Smooth muscle cell (in vitro differentiated cells): Measurements from ENCODE around the gene RSBN1L. TPM values are rescaled to one million over a fixed set of nuclear protein-coding genes. Genes with fewer than 3 reads are reported as not detected.
A peak's percentile ranks its signal among the peaks of the same experiment; 100 is the strongest.

Source experiments
- DNase-seq: peaks from one replicate; lab custom pipeline; 2025; ENCODE audit not compliant: unreplicated experiment; lab: John Stamatoyannopoulos, UW
- H2AFZ ChIP-seq: fragments of 200-600 bp; sonication (generic); 2 replicates; pipeline ENCODE4 v1.6.0; 2016; ENCODE audit warnings: antibody characterized with exemption, low read depth, mild to moderate bottlenecking
- H3F3A ChIP-seq: fragments of 200-600 bp; sonication (generic); 2 replicates; pipeline ENCODE4 v1.6.0; 2017; ENCODE audit warnings: antibody characterized with exemption, low read depth
- H3K27ac ChIP-seq: fragments of 200-600 bp; sonication (generic); 2 replicates; pipeline ENCODE4 v1.5.1; 2016; ENCODE audit warnings: low read depth, mild to moderate bottlenecking
- H3K27me3 ChIP-seq: fragments of 200-600 bp; sonication (generic); 2 replicates; pipeline ENCODE4 v1.6.1; 2016; ENCODE audit warnings: low read depth, mild to moderate bottlenecking
- H3K36me3 ChIP-seq: fragments of 200-600 bp; sonication (generic); 2 replicates; pipeline ENCODE4 v1.5.1; 2016; ENCODE audit warnings: low read depth
- H3K4me1 ChIP-seq: fragments of 200-600 bp; sonication (generic); 2 replicates; pipeline ENCODE4 v1.5.1; 2016; ENCODE audit warnings: low read depth
- H3K4me2 ChIP-seq: fragments of 200-600 bp; sonication (generic); 2 replicates; pipeline ENCODE4 v1.6.0; 2016; ENCODE audit warnings: mild to moderate bottlenecking
- H3K4me3 ChIP-seq: fragments of 200-600 bp; sonication (generic); 2 replicates; pipeline ENCODE4 v1.5.1; 2016; ENCODE audit warnings: mild to moderate bottlenecking
- H3K79me2 ChIP-seq: fragments of 200-600 bp; sonication (generic); 2 replicates; pipeline ENCODE4 v1.6.0; 2016; ENCODE audit warnings: low read depth, mild to moderate bottlenecking
- H3K9ac ChIP-seq: fragments of 200-600 bp; sonication (generic); 2 replicates; pipeline ENCODE4 v1.6.0; 2016; ENCODE audit warnings: low read depth
- H3K9me3 ChIP-seq: fragments of 200-600 bp; sonication (generic); replicated peaks from 2 replicates; pipeline ENCODE4 v1.5.1; 2016; ENCODE audit warnings: low read depth
- H4K20me1 ChIP-seq: fragments of 200-600 bp; sonication (generic); 2 replicates; pipeline ENCODE4 v1.6.0; 2016; ENCODE audit warnings: low read depth
- WGBS: methylation state at CpG from one replicate; pipeline ENCODE4 v1.1.7; 2016; ENCODE audit warnings: low lambda C conversion rate; 5-methylcytosine and 5-hydroxymethylcytosine counted together
- polyA plus RNA-seq: library from polyadenylated mRNA; unstranded; fragments of >200 nt; fragmentation: Nextera tagmentation; extraction: Ambion mirVana; gene quantifications from 2 replicates; pipeline ENCODE4 v1.2.1, GENCODE V29; 2016
- total RNA-seq: library from RNA; depleted of rRNA; stranded (reverse); fragments of >200 nt; gene quantifications from 2 replicates; pipeline ENCODE4 v1.2.3, GENCODE V29; 2014
- TF ChIP-seq, protein P1 (sequence below): fragments of 200-600 bp; sonication (generic); IDR thresholded peaks from 2 replicates; pipeline ENCODE4 v1.5.1; 2017; ENCODE audit warnings: borderline replicate concordance, mild to moderate bottlenecking, antibody characterized with exemption; ENCODE audit not compliant: insufficient read depth, poor library complexity, severe bottlenecking

The RSBN1L gene
- total and polyA plus RNA-seq, 2 experiments from 2014 or later, result 3.8 to 26.2 TPM

DNA sequence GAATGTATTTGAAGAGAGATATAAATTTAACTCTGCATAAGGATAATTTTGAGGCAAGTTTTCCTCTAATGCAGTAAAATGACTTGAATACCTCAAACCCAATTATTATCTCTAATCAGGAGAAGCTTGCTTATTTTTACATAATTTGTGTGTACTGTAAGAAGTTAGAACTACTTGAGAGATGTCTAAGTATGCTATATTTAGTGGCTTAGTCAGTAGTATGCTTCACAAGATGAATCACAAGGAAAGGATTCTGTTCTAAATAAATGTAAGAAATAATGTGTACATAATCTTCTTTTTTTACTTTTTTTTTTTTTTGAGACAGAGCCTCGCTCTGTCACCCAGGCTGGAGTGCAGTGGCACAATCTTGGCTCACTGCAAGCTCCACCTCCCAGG, 116.0 kb downstream of the RSBN1L start:
- Histone ChIP-seq H3K4me2 (peak overlapping the region; percentile 75), H3K36me3 (peaks cover 16% of the 10 kb centered on the region), H3K4me3 (no peak overlapping the region), H3F3A (peaks cover 14% of the 10 kb centered on the region), H3K79me2 (peaks cover 93% of the 10 kb centered on the region), H3K27me3 (no peaks in the 10 kb centered on the region), H3K9me3 (no peaks in the 10 kb centered on the region), H4K20me1 (peaks cover 12% of the 10 kb centered on the region), H3K27ac (peak overlapping the region; percentile 91), H2AFZ (no peak overlapping the region), H3K4me1 (peaks cover 12% of the 10 kb centered on the region), H3K9ac (peak overlapping the region; percentile 65)
- 14% methylated on average over 1 of the region's 1 CpG for WGBS
- TF ChIP-seq, protein P1, sequence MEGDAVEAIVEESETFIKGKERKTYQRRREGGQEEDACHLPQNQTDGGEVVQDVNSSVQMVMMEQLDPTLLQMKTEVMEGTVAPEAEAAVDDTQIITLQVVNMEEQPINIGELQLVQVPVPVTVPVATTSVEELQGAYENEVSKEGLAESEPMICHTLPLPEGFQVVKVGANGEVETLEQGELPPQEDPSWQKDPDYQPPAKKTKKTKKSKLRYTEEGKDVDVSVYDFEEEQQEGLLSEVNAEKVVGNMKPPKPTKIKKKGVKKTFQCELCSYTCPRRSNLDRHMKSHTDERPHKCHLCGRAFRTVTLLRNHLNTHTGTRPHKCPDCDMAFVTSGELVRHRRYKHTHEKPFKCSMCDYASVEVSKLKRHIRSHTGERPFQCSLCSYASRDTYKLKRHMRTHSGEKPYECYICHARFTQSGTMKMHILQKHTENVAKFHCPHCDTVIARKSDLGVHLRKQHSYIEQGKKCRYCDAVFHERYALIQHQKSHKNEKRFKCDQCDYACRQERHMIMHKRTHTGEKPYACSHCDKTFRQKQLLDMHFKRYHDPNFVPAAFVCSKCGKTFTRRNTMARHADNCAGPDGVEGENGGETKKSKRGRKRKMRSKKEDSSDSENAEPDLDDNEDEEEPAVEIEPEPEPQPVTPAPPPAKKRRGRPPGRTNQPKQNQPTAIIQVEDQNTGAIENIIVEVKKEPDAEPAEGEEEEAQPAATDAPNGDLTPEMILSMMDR, result no peak
- no peak for DNase-seq

DNA sequence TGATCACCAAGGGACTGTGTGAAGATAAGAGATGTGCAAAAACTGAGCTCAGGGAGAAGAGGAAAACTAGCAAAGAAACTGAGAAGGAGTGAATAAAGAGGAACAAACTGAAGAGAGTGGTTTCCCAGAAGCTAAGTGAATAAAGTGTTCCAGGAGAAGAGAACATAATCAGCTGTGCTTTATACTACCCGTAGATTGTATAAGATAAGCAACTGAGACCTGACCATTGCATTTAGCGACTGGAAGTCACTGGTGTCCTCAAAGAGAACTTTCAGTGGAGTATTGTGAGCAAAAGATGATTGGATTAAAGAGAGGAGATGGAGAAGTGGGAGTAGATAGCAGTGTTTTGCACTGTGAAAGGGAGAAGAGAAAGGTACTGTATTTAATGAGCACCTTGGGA, 116.9 kb downstream of the RSBN1L start:
- peaks cover 93% of the 10 kb centered on the region for H3K79me2 ChIP-seq
- H3K9me3 ChIP-seq, result no peaks in the 10 kb centered on the region
- 78% methylated on average over 2 of the region's 2 CpGs for WGBS
- DNase-seq, result no peak
- H3F3A ChIP-seq, result peaks cover 14% of the 10 kb centered on the region
- H4K20me1 ChIP-seq, result peaks cover 12% of the 10 kb centered on the region
- no peak overlapping the region for H3K4me3 ChIP-seq
- H3K36me3 ChIP-seq, result peaks cover 20% of the 10 kb centered on the region
- H3K4me2 ChIP-seq, result peak overlapping the region; percentile 22
- TF ChIP-seq, protein P1, result no peak
- H3K27me3 ChIP-seq, result no peaks in the 10 kb centered on the region
- peaks cover 12% of the 10 kb centered on the region for H3K4me1 ChIP-seq
- peak overlapping the region; percentile 13 for H3K9ac ChIP-seq
- H3K27ac ChIP-seq, result peak overlapping the region; percentile 91
- no peak overlapping the region for H2AFZ ChIP-seq

DNA sequence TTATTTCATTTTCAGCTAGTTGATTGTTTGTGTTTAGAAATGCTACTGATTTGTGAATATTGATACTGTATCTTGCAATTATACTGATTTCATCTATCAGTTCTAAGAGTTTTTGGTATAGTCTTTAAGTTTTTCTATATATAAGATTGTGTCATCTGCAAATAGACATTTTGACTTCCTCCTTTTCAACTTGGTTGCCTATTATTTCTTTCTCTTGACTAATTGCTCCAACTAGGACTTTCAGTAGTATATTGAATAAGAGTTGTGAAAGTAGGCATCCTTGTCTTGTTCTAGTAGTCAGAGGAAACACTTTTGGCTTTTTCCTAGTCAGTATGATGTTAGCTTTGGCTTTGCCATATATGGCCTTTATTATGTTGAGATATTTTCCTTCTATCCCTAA, 122.8 kb downstream of the RSBN1L start:
- Histone ChIP-seq H3K36me3 (peaks cover 41% of the 10 kb centered on the region), H3K27ac (no peak overlapping the region), H3K27me3 (no peaks in the 10 kb centered on the region), H2AFZ (no peak overlapping the region), H3K9ac (no peak overlapping the region), H3K4me2 (no peak overlapping the region), H3F3A (no peaks in the 10 kb centered on the region), H3K4me3 (no peak overlapping the region), H3K9me3 (peaks cover 9% of the 10 kb centered on the region), H3K79me2 (peaks cover 97% of the 10 kb centered on the region), H3K4me1 (peaks cover under 1% of the 10 kb centered on the region), H4K20me1 (peaks cover 13% of the 10 kb centered on the region)
- DNase-seq, result no peak
- TF ChIP-seq, protein P1, result no peak

DNA sequence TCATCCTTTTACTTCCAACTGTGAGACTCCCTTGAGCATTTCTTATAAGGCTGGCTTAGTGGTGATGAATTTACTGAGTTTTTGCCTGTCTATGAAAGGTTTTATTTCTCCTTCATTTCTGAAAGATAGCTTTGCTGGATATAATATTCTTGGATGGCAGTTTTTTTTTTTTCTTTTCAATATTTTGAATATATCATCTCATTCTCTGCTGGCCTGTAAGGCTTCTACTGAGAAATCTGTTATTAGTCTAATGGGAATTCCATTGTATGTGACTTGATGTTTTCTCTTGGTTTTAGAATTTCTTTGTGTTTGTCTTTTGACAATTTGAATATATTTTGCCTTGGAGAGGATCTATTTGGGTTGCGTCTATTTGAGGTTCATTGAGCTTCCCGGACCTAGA, 124.7 kb downstream of the RSBN1L start:
- Histone ChIP-seq H3K4me3 (no peak overlapping the region), H3K27me3 (no peaks in the 10 kb centered on the region), H4K20me1 (peaks cover 16% of the 10 kb centered on the region), H3K4me2 (no peak overlapping the region), H2AFZ (no peak overlapping the region), H3K27ac (no peak overlapping the region), H3K36me3 (peaks cover 41% of the 10 kb centered on the region), H3K4me1 (no peaks in the 10 kb centered on the region), H3K9me3 (peaks cover 9% of the 10 kb centered on the region), H3F3A (no peaks in the 10 kb centered on the region), H3K9ac (no peak overlapping the region), H3K79me2 (peaks cover 98% of the 10 kb centered on the region)
- TF ChIP-seq, protein P1, result no peak
- DNase-seq, result no peak
- WGBS, result 97% methylated on average over 2 of the region's 2 CpGs
